ENCODE data around the gene WFIKKN2. TPM values are rescaled to one million over a fixed set of nuclear protein-coding genes. Genes with fewer than 3 reads are reported as not detected.
A peak's percentile ranks its signal among the peaks of the same experiment; 100 is the strongest.

Gene WFIKKN2
- total and polyA plus RNA-seq, 2 of the 13 experiments (the other 11 are each of a cell fraction or from before 2014, with no cell fraction given) = not detected

DNA sequence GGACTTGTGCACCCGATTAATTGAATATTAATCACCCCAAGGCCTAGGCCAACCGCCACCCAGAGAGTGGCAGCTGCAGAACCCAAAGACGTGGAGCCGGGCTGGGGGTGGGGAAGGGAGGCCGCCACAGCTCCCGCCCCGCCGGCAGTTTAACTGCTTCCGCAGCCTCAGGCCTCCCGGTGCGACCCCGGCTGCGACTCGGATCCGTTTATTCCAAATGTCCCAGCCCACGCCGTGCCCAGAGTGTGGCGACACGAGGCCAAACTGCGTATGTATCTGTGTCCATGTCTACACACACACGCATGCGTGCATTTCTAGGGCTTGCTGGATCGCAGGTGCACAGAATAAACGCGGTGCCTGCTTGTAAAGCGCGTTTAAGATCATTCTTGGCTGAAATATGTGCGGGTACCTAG, 31.6 kb downstream of the WFIKKN2 start (continued):
- TF ChIP-seq, protein P1, sequence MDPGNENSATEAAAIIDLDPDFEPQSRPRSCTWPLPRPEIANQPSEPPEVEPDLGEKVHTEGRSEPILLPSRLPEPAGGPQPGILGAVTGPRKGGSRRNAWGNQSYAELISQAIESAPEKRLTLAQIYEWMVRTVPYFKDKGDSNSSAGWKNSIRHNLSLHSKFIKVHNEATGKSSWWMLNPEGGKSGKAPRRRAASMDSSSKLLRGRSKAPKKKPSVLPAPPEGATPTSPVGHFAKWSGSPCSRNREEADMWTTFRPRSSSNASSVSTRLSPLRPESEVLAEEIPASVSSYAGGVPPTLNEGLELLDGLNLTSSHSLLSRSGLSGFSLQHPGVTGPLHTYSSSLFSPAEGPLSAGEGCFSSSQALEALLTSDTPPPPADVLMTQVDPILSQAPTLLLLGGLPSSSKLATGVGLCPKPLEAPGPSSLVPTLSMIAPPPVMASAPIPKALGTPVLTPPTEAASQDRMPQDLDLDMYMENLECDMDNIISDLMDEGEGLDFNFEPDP (CRISPR knock-in tag; conservative IDR thresholded peaks at IDR 0.05) = no peak
- TF ChIP-seq FOXJ3 (CRISPR knock-in tag; IDR thresholded peaks at IDR 0.05; ENCODE audit: borderline replicate concordance) = 0 out of 2 replicates have a peak, but pooled peaks have one; percentile 7
- no peak for TF ChIP-seq EEA1 (CRISPR knock-in tag; IDR thresholded peaks at IDR 0.05; ENCODE audit: borderline replicate concordance)
- TF ChIP-seq ASH2L (IDR thresholded peaks at IDR 0.05; ENCODE audit: insufficient read length, low read depth, low read length) = peak; percentile 56
- 0 out of 2 replicates have a peak, but pooled peaks have one; percentile 24 for TF ChIP-seq WIZ (CRISPR knock-in tag; IDR thresholded peaks at IDR 0.05)
- TF ChIP-seq SUZ12 (IDR thresholded peaks at IDR 0.05; ENCODE audit: low read depth, low read length) = no peak
- peak; percentile 71; the same call in 1 of the 2 replicates for TF ChIP-seq TP53 (CRISPR knock-in tag; conservative IDR thresholded peaks at IDR 0.05)
- no peak; the same call in 1 of the 2 replicates for TF ChIP-seq ZNF644 (CRISPR knock-in tag; IDR thresholded peaks at IDR 0.05; ENCODE audit: low read depth)
- 0 out of 2 replicates have a peak, but pooled peaks have one; percentile 69 for TF ChIP-seq ZNF557 (CRISPR knock-in tag; IDR thresholded peaks at IDR 0.05)
- TF ChIP-seq, protein P2, sequence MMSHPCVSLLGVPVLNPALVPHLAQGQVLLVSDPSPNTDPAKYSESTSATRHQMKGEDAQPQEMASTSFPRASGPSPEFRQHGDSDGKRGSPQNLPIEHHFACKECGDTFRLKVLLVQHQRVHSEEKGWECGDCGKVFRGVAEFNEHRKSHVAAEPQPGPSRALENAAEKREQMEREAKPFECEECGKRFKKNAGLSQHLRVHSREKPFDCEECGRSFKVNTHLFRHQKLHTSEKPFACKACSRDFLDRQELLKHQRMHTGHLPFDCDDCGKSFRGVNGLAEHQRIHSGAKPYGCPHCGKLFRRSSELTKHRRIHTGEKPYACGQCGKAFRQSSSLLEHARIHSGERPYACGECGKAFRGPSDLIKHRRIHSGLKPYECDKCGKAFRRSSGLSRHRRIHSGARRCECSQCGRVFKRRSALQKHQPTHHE (CRISPR knock-in tag; IDR thresholded peaks at IDR 0.05; ENCODE audit: borderline replicate concordance) = peak; percentile 20; the same call in 1 of the 2 replicates
- TF ChIP-seq, protein P3, sequence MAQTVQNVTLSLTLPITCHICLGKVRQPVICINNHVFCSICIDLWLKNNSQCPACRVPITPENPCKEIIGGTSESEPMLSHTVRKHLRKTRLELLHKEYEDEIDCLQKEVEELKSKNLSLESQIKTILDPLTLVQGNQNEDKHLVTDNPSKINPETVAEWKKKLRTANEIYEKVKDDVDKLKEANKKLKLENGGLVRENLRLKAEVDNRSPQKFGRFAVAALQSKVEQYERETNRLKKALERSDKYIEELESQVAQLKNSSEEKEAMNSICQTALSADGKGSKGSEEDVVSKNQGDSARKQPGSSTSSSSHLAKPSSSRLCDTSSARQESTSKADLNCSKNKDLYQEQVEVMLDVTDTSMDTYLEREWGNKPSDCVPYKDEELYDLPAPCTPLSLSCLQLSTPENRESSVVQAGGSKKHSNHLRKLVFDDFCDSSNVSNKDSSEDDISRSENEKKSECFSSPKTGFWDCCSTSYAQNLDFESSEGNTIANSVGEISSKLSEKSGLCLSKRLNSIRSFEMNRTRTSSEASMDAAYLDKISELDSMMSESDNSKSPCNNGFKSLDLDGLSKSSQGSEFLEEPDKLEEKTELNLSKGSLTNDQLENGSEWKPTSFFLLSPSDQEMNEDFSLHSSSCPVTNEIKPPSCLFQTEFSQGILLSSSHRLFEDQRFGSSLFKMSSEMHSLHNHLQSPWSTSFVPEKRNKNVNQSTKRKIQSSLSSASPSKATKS (CRISPR knock-in tag; IDR thresholded peaks at IDR 0.05) = 0 out of 2 replicates have a peak, but pooled peaks have one; percentile 44
- TF ChIP-seq, protein P4, sequence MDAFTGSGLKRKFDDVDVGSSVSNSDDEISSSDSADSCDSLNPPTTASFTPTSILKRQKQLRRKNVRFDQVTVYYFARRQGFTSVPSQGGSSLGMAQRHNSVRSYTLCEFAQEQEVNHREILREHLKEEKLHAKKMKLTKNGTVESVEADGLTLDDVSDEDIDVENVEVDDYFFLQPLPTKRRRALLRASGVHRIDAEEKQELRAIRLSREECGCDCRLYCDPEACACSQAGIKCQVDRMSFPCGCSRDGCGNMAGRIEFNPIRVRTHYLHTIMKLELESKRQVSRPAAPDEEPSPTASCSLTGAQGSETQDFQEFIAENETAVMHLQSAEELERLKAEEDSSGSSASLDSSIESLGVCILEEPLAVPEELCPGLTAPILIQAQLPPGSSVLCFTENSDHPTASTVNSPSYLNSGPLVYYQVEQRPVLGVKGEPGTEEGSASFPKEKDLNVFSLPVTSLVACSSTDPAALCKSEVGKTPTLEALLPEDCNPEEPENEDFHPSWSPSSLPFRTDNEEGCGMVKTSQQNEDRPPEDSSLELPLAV (CRISPR knock-in tag; conservative IDR thresholded peaks at IDR 0.05; ENCODE audit: low read depth) = no peak
- no peak for TF ChIP-seq ZNF501 (CRISPR knock-in tag; IDR thresholded peaks at IDR 0.05)
- TF ChIP-seq, protein P5, sequence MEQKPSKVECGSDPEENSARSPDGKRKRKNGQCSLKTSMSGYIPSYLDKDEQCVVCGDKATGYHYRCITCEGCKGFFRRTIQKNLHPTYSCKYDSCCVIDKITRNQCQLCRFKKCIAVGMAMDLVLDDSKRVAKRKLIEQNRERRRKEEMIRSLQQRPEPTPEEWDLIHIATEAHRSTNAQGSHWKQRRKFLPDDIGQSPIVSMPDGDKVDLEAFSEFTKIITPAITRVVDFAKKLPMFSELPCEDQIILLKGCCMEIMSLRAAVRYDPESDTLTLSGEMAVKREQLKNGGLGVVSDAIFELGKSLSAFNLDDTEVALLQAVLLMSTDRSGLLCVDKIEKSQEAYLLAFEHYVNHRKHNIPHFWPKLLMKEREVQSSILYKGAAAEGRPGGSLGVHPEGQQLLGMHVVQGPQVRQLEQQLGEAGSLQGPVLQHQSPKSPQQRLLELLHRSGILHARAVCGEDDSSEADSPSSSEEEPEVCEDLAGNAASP (CRISPR knock-in tag; IDR thresholded peaks at IDR 0.05; ENCODE audit: borderline replicate concordance) = no peak
- peak; percentile 29; the same call in 1 of the 2 replicates for TF ChIP-seq ZFP36L2 (CRISPR knock-in tag; IDR thresholded peaks at IDR 0.05)
- no peak for TF ChIP-seq MEF2D (CRISPR knock-in tag; IDR thresholded peaks at IDR 0.05)
- no peak for TF ChIP-seq ELF3 (CRISPR knock-in tag; IDR thresholded peaks at IDR 0.05)
- no peak for TF ChIP-seq ZFX (CRISPR knock-in tag; IDR thresholded peaks at IDR 0.05; ENCODE audit: low read depth)
- no peak; the same call in 1 of the 2 replicates for TF ChIP-seq PHF8 (CRISPR knock-in tag; IDR thresholded peaks at IDR 0.05)
- no peak for TF ChIP-seq ARNT2 (CRISPR knock-in tag; IDR thresholded peaks at IDR 0.05; ENCODE audit: low read depth)
